HG02588 (cell line): ENCODE measurements around the gene CRKL.

Experiments
- ATAC-seq: cut with Tn5 transposase; IDR thresholded peaks from one replicate; pipeline ENCODE4 v1.9.1; 2021; ENCODE audit warnings: mild to moderate bottlenecking, moderate library complexity; ENCODE audit not compliant: unreplicated experiment

The CRKL gene

GRCh38 chr22:20949698-20950183, 32.5 kb downstream of the CRKL start:
- ATAC-seq, result no peak

- no peak for ATAC-seq
These were observed 34.1 kb downstream of the CRKL start for GRCh38 chr22:20951151-20951931.

GRCh38 chr22:20951932-20952380, 34.7 kb downstream of the CRKL start:
- no peak for ATAC-seq

GRCh38 chr22:20952544-20953341, 35.5 kb downstream of the CRKL start:
- ATAC-seq, result no peak

- no peak for ATAC-seq
These were observed 36.1 kb downstream of the CRKL start for GRCh38 chr22:20953342-20953608.

- ATAC-seq, result no peak
These were observed 36.7 kb downstream of the CRKL start for GRCh38 chr22:20953668-20954500.

GRCh38 chr22:20955548-20955947, 38.3 kb downstream of the CRKL start:
- no peak for ATAC-seq

GRCh38 chr22:20956258-20957101, 39.3 kb downstream of the CRKL start:
- no peak for ATAC-seq

- ATAC-seq, result no peak
These were observed 40.0 kb downstream of the CRKL start for GRCh38 chr22:20957102-20957682.

- ATAC-seq, result no peak
These were observed 40.6 kb downstream of the CRKL start for GRCh38 chr22:20957683-20958431.

- no peak for ATAC-seq
These were observed 42.6 kb downstream of the CRKL start for GRCh38 chr22:20959578-20960461.

GRCh38 chr22:20960609-20961008, 43.4 kb downstream of the CRKL start:
- no peak for ATAC-seq

GRCh38 chr22:20962491-20962945, 45.3 kb downstream of the CRKL start:
- ATAC-seq, result no peak

GRCh38 chr22:20963201-20964052, 46.2 kb downstream of the CRKL start:
- no peak for ATAC-seq

- no peak for ATAC-seq
These were observed 47.0 kb downstream of the CRKL start for GRCh38 chr22:20964090-20964798.

- no peak for ATAC-seq
These were observed 47.5 kb downstream of the CRKL start for GRCh38 chr22:20964799-20965103.
